Measurements from ENCODE around the gene COX6B1. TPM values are rescaled to one million over a fixed set of nuclear protein-coding genes. Genes with fewer than 3 reads are reported as not detected.
A peak's percentile ranks its signal among the peaks of the same experiment; 100 is the strongest.

COX6B1 gene
- total RNA-seq, 4 donors from 2014 or later = 899 to 1,245 (median 976) TPM

GRCh38 chr19:35621708-35622107 lies 26.4 kb upstream of the COX6B1 start:
- in situ Hi-C loops (cut with MboI; ENCODE audit: low sequenced_read_pairs in 4 of 4) (no loop called here), intact Hi-C loops (cut with DNase I; ENCODE audit: low total_unique reads) (loop anchor here (10.0 kb wide), 1 partner anchor 313 kb away; the partner anchor contains the start of gene LRFN3)
- H3K4me1 ChIP-seq = no peaks in the 10 kb centered on the region
- TF ChIP-seq CTCF (IDR thresholded peaks at IDR 0.05 in 4 of 5, conservative IDR thresholded peaks at IDR 0.05 in 1 of 5) = no peak
- no peak for TF ChIP-seq POLR2A (IDR thresholded peaks at IDR 0.05)
- no peaks in the 10 kb centered on the region for H3K36me3 ChIP-seq
- H3K27me3 ChIP-seq = no peaks in the 10 kb centered on the region
- no peak for ATAC-seq
- DNase-seq = no peak
- H3K4me3 ChIP-seq = no peak overlapping the region
- H3K9me3 ChIP-seq = no peaks in the 10 kb centered on the region
- no peak overlapping the region for H3K27ac ChIP-seq

- in situ Hi-C loops (cut with MboI; ENCODE audit: low sequenced_read_pairs in 4 of 4) = no loop called here
These were observed 25.4 kb upstream of the COX6B1 start for GRCh38 chr19:35622750-35623149.

GRCh38 chr19:35623327-35624010 lies 24.7 kb upstream of the COX6B1 start:
- H3K4me3 ChIP-seq = no peak overlapping the region
- no peak for DNase-seq
- H3K27ac ChIP-seq = no peak overlapping the region
- intact Hi-C loops (cut with DNase I; ENCODE audit: low total_unique reads) = loop anchor here (10.0 kb wide), 1 partner anchor 311 kb away; the partner anchor contains the start of gene LRFN3
- H3K27me3 ChIP-seq = no peaks in the 10 kb centered on the region
- peaks cover 8 to 11% of the 10 kb centered on the region in 2 donors for H3K4me1 ChIP-seq
- ATAC-seq = no peak
- in situ Hi-C loops (cut with MboI; ENCODE audit: low sequenced_read_pairs in 4 of 4) = no loop called here
- H3K9me3 ChIP-seq = no peaks in the 10 kb centered on the region
- H3K36me3 ChIP-seq = no peaks in the 10 kb centered on the region
- TF ChIP-seq CTCF (IDR thresholded peaks at IDR 0.05 in 4 of 5, conservative IDR thresholded peaks at IDR 0.05 in 1 of 5) (no peak), POLR2A (IDR thresholded peaks at IDR 0.05) (no peak)

More at GRCh38 chr19:35622750-35623149, 25.4 kb upstream of the COX6B1 start:
- intact Hi-C loops (cut with DNase I; ENCODE audit: low total_unique reads) = loop anchor here (10.0 kb wide), 1 partner anchor 312 kb away; the partner anchor contains the start of gene LRFN3
- H3K27me3 ChIP-seq = no peaks in the 10 kb centered on the region
- H3K4me1 ChIP-seq = peaks cover 3 to 4% of the 10 kb centered on the region in 2 donors
- H3K9me3 ChIP-seq = no peaks in the 10 kb centered on the region
- H3K36me3 ChIP-seq = no peaks in the 10 kb centered on the region
- DNase-seq (no peak), ATAC-seq (no peak)
- no peak overlapping the region for H3K4me3 ChIP-seq
- no peak overlapping the region for H3K27ac ChIP-seq
- TF ChIP-seq CTCF (IDR thresholded peaks at IDR 0.05 in 4 of 5, conservative IDR thresholded peaks at IDR 0.05 in 1 of 5) = no peak
- no peak for TF ChIP-seq POLR2A (IDR thresholded peaks at IDR 0.05)

GRCh38 chr19:35628264-35628564 lies 19.9 kb upstream of the COX6B1 start:
- DNase-seq (no peak), ATAC-seq (no peak)
- Histone ChIP-seq H3K36me3 (peaks cover 0 to 31% of the 10 kb centered on the region in 2 donors), H3K27me3 (no peaks in the 10 kb centered on the region), H3K4me1 (peaks cover 8 to 23% of the 10 kb centered on the region in 2 donors), H3K9me3 (no peaks in the 10 kb centered on the region), H3K4me3 (peak overlapping the region; percentile 68 to 100 (median 96)), H3K27ac (peak overlapping the region; percentile 89 to 95 (median 94))
- in situ Hi-C loops (cut with MboI; ENCODE audit: low sequenced_read_pairs in 4 of 4) = no loop called here
- intact Hi-C loops (cut with DNase I; ENCODE audit: low total_unique reads) = loop anchor here (1.0 to 10.0 kb wide), 5 partner anchors 16 to 307 kb away; partner anchors contain the start of genes COX6B1, HAUS5, LRFN3 and TMEM147
- TF ChIP-seq CTCF (IDR thresholded peaks at IDR 0.05 in 4 of 5, conservative IDR thresholded peaks at IDR 0.05 in 1 of 5) (no peak), POLR2A (IDR thresholded peaks at IDR 0.05) (no peak)

All from gastrocnemius medialis (tissue), 4 donors.